HepG2 (cell line): Measurements from ENCODE around the gene GPT2. TPM values are rescaled to one million over a fixed set of nuclear protein-coding genes. Genes with fewer than 3 reads are reported as not detected.

Source experiments
- ATRX ChIP-seq: sonication (generic); formaldehyde crosslinking; IDR thresholded peaks from 2 replicates; pipeline ENCODE4 v1.4.0; 2020; ENCODE audit warnings: missing genetic modification reagents, borderline replicate concordance
- FOXK1 ChIP-seq: sonication (generic); formaldehyde crosslinking; IDR thresholded peaks from 2 replicates; pipeline ENCODE4 v1.4.0; 2020; ENCODE audit warnings: low read depth, missing genetic modification reagents, borderline replicate concordance
- GFI1 ChIP-seq: sonication (generic); formaldehyde crosslinking; IDR thresholded peaks from 2 replicates; pipeline ENCODE4 v1.5.0; 2020; ENCODE audit warnings: missing genetic modification reagents, mild to moderate bottlenecking, borderline replicate concordance
- NFYC ChIP-seq: IDR thresholded peaks from 2 replicates; pipeline ENCODE4 v1.6.1; 2016; ENCODE audit warnings: missing genetic modification reagents, missing compliant biosample characterization
- ZIK1 ChIP-seq: sonication (generic); formaldehyde crosslinking; IDR thresholded peaks from 2 replicates; pipeline ENCODE4 v1.5.0; 2020; ENCODE audit warnings: mild to moderate bottlenecking, low read depth, missing genetic modification reagents, borderline replicate concordance
- ZNF264 ChIP-seq: sonication (generic); formaldehyde crosslinking; IDR thresholded peaks from 2 replicates; pipeline ENCODE4 v1.4.0; 2020; ENCODE audit warnings: missing genetic modification reagents
- ZNF749 ChIP-seq: sonication (generic); formaldehyde crosslinking; IDR thresholded peaks from 2 replicates; pipeline ENCODE4 v1.8.0; 2022; ENCODE audit warnings: mild to moderate bottlenecking, missing genetic modification reagents, moderate library complexity, borderline replicate concordance
- ZNF768 ChIP-seq: sonication (generic); formaldehyde crosslinking; IDR thresholded peaks from 2 replicates; pipeline ENCODE4 v1.4.0; 2020; ENCODE audit warnings: missing genetic modification reagents
- ZNF775 ChIP-seq: sonication (generic); formaldehyde crosslinking; IDR thresholded peaks from 2 replicates; pipeline ENCODE4 v1.4.0; 2020; ENCODE audit warnings: missing genetic modification reagents, mild to moderate bottlenecking, moderate library complexity, borderline replicate concordance
- polyA plus RNA-seq, 8 experiments: library from polyadenylated mRNA; depleted of rRNA in 3 of 8; stranded (reverse) in 7 of 8; unstranded in 1 of 8; fragments of >200 nt; fragmentation: Illumina TruSeq in 4 of 8; extraction: Trizol in 4 of 8; gene quantifications; 2 replicates each; pipeline versions ENCODE4 v1.2.1 to v1.2.3, GENCODE V29; 2011 to 2016; ENCODE audit warnings: low read depth in 4 of 8, missing spikeins in 1 of 8, mixed read lengths in 1 of 8; ENCODE audit not compliant: insufficient read depth in 1 of 8
- total RNA-seq, 5 experiments: library from RNA; depleted of rRNA; stranded (reverse); fragments of >200 nt; fragmentation: Illumina TruSeq; extraction: Trizol; gene quantifications; 2 replicates each; pipeline ENCODE4 v1.2.3, GENCODE V29; 2016; ENCODE audit warnings: low read depth in 1 of 5
- TF ChIP-seq, protein P1 (sequence below): sonication (generic); formaldehyde crosslinking; IDR thresholded peaks from 2 replicates; pipeline ENCODE4 v1.4.0; 2020; ENCODE audit warnings: missing genetic modification reagents
- TF ChIP-seq, protein P2 (sequence below): sonication (generic); formaldehyde crosslinking; IDR thresholded peaks from 2 replicates; pipeline ENCODE4 v1.9.0; 2022; ENCODE audit warnings: low read depth, missing genetic modification reagents
- TF ChIP-seq, protein P3 (sequence below): sonication (generic); formaldehyde crosslinking; IDR thresholded peaks from 2 replicates; pipeline ENCODE4 v1.5.1; 2020; ENCODE audit warnings: mild to moderate bottlenecking, missing genetic modification reagents, moderate library complexity
- TF ChIP-seq, protein P4 (sequence below): sonication (generic); formaldehyde crosslinking; conservative IDR thresholded peaks from 2 replicates; pipeline ENCODE4 v1.8.0; 2022; ENCODE audit warnings: low read depth, missing genetic modification reagents
- TF ChIP-seq, protein P5 (sequence below): sonication (generic); formaldehyde crosslinking; IDR thresholded peaks from 2 replicates; pipeline ENCODE4 v1.5.0; 2020; ENCODE audit warnings: missing genetic modification reagents, mild to moderate bottlenecking, borderline replicate concordance
- TF ChIP-seq, protein P6 (sequence below): IDR thresholded peaks from 2 replicates; pipeline ENCODE4 v1.6.1; 2016

Gene GPT2
- total and polyA plus RNA-seq, 2 of the 13 experiments (the other 11 are each of a cell fraction or from before 2014, with no cell fraction given): 138 to 267 TPM

DNA sequence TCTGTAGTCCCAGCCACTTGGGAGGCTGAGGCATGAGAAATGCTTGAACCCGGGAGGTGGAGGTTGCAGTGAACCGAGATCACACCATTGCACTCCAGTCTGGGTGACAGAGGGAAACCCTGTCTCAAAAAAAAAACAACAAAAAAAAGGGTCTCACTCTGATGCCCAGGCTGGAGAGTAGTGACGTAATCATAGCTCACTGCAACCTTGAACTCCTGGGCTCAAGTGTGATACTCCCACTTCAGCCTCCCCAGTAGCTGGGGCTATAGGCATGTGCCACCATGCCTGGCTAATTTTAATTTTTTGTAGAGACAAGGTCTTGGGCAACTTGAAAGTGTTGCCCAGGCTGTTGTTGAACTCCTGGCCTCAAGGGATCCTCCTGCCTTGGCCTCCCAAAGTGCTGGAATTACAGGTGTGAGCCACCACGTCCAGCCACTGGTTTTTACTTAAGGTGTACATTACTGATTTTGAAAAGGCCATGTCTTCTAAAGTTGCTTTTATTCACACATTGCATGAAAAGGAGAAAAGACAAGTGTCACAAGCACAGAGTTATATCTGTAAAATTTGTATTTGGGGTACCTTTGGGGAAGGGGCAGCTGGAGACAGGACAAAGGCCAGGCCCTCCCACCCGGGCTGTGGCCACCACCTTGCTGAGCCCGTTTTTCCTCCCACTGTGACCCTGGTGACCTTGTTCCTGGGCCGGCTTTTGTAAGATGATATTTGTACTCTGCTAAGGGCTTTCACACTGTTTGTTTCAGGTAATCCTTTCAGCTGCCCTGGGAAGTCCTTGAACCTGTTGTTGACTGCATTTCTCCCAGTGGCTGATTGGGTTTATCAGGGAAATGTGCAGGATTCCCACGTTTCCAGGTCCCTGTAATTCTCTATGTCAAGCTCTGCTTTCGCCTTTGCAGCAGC lies 11.5 kb downstream of the GPT2 start (continued):
- TF ChIP-seq, protein P1, sequence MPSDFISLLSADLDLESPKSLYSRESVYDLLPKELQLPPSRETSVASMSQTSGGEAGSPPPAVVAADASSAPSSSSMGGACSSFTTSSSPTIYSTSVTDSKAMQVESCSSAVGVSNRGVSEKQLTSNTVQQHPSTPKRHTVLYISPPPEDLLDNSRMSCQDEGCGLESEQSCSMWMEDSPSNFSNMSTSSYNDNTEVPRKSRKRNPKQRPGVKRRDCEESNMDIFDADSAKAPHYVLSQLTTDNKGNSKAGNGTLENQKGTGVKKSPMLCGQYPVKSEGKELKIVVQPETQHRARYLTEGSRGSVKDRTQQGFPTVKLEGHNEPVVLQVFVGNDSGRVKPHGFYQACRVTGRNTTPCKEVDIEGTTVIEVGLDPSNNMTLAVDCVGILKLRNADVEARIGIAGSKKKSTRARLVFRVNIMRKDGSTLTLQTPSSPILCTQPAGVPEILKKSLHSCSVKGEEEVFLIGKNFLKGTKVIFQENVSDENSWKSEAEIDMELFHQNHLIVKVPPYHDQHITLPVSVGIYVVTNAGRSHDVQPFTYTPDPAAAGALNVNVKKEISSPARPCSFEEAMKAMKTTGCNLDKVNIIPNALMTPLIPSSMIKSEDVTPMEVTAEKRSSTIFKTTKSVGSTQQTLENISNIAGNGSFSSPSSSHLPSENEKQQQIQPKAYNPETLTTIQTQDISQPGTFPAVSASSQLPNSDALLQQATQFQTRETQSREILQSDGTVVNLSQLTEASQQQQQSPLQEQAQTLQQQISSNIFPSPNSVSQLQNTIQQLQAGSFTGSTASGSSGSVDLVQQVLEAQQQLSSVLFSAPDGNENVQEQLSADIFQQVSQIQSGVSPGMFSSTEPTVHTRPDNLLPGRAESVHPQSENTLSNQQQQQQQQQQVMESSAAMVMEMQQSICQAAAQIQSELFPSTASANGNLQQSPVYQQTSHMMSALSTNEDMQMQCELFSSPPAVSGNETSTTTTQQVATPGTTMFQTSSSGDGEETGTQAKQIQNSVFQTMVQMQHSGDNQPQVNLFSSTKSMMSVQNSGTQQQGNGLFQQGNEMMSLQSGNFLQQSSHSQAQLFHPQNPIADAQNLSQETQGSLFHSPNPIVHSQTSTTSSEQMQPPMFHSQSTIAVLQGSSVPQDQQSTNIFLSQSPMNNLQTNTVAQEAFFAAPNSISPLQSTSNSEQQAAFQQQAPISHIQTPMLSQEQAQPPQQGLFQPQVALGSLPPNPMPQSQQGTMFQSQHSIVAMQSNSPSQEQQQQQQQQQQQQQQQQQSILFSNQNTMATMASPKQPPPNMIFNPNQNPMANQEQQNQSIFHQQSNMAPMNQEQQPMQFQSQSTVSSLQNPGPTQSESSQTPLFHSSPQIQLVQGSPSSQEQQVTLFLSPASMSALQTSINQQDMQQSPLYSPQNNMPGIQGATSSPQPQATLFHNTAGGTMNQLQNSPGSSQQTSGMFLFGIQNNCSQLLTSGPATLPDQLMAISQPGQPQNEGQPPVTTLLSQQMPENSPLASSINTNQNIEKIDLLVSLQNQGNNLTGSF (CRISPR knock-in tag): no peak
- TF ChIP-seq, protein P2, sequence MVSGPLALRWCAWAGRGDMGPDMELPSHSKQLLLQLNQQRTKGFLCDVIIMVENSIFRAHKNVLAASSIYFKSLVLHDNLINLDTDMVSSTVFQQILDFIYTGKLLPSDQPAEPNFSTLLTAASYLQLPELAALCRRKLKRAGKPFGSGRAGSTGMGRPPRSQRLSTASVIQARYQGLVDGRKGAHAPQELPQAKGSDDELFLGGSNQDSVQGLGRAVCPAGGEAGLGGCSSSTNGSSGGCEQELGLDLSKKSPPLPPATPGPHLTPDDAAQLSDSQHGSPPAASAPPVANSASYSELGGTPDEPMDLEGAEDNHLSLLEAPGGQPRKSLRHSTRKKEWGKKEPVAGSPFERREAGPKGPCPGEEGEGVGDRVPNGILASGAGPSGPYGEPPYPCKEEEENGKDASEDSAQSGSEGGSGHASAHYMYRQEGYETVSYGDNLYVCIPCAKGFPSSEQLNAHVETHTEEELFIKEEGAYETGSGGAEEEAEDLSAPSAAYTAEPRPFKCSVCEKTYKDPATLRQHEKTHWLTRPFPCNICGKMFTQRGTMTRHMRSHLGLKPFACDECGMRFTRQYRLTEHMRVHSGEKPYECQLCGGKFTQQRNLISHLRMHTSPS (CRISPR knock-in tag): no peak; the same call in none of the 2 replicates
- TF ChIP-seq ZNF264 (peak; percentile 99), FOXK1 (CRISPR knock-in tag) (peak; percentile 83; the same call in 1 of the 2 replicates), ZNF768 (CRISPR knock-in tag) (no peak), ZIK1 (no peak; the same call in 1 of the 2 replicates), ATRX (CRISPR knock-in tag) (no peak), ZNF775 (CRISPR knock-in tag) (peak; percentile 32; the same call in 1 of the 2 replicates), ZNF749 (CRISPR knock-in tag) (no peak), GFI1 (CRISPR knock-in tag) (peak; percentile 92), NFYC (CRISPR knock-in tag) (no peak; the same call in 1 of the 2 replicates)
- TF ChIP-seq, protein P3, sequence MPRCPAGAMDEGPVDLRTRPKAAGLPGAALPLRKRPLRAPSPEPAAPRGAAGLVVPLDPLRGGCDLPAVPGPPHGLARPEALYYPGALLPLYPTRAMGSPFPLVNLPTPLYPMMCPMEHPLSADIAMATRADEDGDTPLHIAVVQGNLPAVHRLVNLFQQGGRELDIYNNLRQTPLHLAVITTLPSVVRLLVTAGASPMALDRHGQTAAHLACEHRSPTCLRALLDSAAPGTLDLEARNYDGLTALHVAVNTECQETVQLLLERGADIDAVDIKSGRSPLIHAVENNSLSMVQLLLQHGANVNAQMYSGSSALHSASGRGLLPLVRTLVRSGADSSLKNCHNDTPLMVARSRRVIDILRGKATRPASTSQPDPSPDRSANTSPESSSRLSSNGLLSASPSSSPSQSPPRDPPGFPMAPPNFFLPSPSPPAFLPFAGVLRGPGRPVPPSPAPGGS: no peak
- TF ChIP-seq, protein P4, sequence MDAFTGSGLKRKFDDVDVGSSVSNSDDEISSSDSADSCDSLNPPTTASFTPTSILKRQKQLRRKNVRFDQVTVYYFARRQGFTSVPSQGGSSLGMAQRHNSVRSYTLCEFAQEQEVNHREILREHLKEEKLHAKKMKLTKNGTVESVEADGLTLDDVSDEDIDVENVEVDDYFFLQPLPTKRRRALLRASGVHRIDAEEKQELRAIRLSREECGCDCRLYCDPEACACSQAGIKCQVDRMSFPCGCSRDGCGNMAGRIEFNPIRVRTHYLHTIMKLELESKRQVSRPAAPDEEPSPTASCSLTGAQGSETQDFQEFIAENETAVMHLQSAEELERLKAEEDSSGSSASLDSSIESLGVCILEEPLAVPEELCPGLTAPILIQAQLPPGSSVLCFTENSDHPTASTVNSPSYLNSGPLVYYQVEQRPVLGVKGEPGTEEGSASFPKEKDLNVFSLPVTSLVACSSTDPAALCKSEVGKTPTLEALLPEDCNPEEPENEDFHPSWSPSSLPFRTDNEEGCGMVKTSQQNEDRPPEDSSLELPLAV (CRISPR knock-in tag): no peak
- TF ChIP-seq, protein P5, sequence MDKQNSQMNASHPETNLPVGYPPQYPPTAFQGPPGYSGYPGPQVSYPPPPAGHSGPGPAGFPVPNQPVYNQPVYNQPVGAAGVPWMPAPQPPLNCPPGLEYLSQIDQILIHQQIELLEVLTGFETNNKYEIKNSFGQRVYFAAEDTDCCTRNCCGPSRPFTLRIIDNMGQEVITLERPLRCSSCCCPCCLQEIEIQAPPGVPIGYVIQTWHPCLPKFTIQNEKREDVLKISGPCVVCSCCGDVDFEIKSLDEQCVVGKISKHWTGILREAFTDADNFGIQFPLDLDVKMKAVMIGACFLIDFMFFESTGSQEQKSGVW: no peak
- TF ChIP-seq, protein P6, sequence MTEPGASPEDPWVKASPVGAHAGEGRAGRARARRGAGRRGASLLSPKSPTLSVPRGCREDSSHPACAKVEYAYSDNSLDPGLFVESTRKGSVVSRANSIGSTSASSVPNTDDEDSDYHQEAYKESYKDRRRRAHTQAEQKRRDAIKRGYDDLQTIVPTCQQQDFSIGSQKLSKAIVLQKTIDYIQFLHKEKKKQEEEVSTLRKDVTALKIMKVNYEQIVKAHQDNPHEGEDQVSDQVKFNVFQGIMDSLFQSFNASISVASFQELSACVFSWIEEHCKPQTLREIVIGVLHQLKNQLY (CRISPR knock-in tag): peak; percentile 88
